Panc1 (cell line): ENCODE measurements around the gene AEBP1. TPM values are rescaled to one million over a fixed set of nuclear protein-coding genes. Genes with fewer than 3 reads are reported as not detected.

Experiments
- ATAC-seq: fragments of 200-7000 bp; cut with Tn5 transposase; 2 replicates; pipeline ENCODE4 v1.9.1; 2020; ENCODE audit warnings: mild to moderate bottlenecking, moderate library complexity
- BruUV-seq: library from RNA; stranded (reverse); fragments of 400-500 nt; replicated peaks from 2 replicates; lab custom pipeline; 2021; lab: Mats Ljungman, UMichigan
- CTCF ChIA-PET: fragments of 300-600 bp; sonication (Branson Sonifier 250); formaldehyde crosslinking; loops from one replicate; lab custom pipeline; 2022; ENCODE audit warnings: antibody characterized with exemption; lab: Charles Lee
- POLR2A ChIA-PET: fragments of 300-600 bp; sonication (Branson Sonifier 250); formaldehyde crosslinking; loops from one replicate; lab custom pipeline; 2022; ENCODE audit warnings: antibody characterized with exemption; lab: Charles Lee
- DNase-seq: peaks from one replicate; pipeline ENCODE4 v3.0.0-alpha.2; 2010; ENCODE audit warnings: low read depth, low spot score
- H3K27ac ChIP-seq: 2 replicates; pipeline ENCODE4 v1.5.1; 2011; ENCODE audit warnings: mild to moderate bottlenecking, low read length, inconsistent platforms
- H3K27me3 ChIP-seq: fragments of 200-500 bp; sonication (Bioruptor generic); 2 replicates; pipeline ENCODE4 v1.6.0; 2014; ENCODE audit warnings: low read length, inconsistent platforms; ENCODE audit not compliant: control insufficient read depth, insufficient read depth
- H3K36me3 ChIP-seq: fragments of 200-500 bp; sonication (Bioruptor generic); 2 replicates; pipeline ENCODE4 v1.5.1; 2014; ENCODE audit warnings: inconsistent platforms, mild to moderate bottlenecking, low read length, moderate library complexity; ENCODE audit not compliant: control insufficient read depth, insufficient read depth
- H3K4me1 ChIP-seq: 2 replicates; pipeline ENCODE4 v1.5.1; 2011; ENCODE audit warnings: inconsistent platforms, mild to moderate bottlenecking, low read length, moderate library complexity; ENCODE audit not compliant: control insufficient read depth, insufficient read depth
- H3K4me3 ChIP-seq, 2 experiments: 2 replicates each; pipeline ENCODE4 v1.5.1; 2011 to 2012; ENCODE audit warnings: low read depth in 2 of 2, low read length in 2 of 2, mild to moderate bottlenecking in 2 of 2, inconsistent platforms in 1 of 2, moderate library complexity in 1 of 2
- H3K9me3 ChIP-seq: fragments of 200-500 bp; sonication (Bioruptor generic); 2 replicates; pipeline ENCODE4 v1.5.1; 2014; ENCODE audit warnings: low read depth, mild to moderate bottlenecking, inconsistent platforms, low read length, moderate library complexity; ENCODE audit not compliant: control insufficient read depth, insufficient read depth
- POLR2AphosphoS5 ChIP-seq: IDR thresholded peaks from 2 replicates; pipeline ENCODE4 v1.6.1; 2012; ENCODE audit warnings: mild to moderate bottlenecking, low read depth, low read length, moderate library complexity
- SIN3A ChIP-seq: IDR thresholded peaks from 2 replicates; pipeline ENCODE4 v1.6.1; 2012; ENCODE audit warnings: low read depth, mild to moderate bottlenecking, low read length, moderate library complexity, borderline replicate concordance; ENCODE audit not compliant: insufficient read depth
- TCF7L2 ChIP-seq: IDR thresholded peaks from 2 replicates; pipeline ENCODE4 v1.6.1; 2011; ENCODE audit warnings: mild to moderate bottlenecking, low read depth, low read length, inconsistent platforms
- in situ Hi-C: cut with HindIII; loops from 2 replicates; pipeline ENCODE4 v1.10.0; 2016; ENCODE audit warnings: low sequenced_read_pairs, low pct_unique_long_range_greater_than_20kb
- intact Hi-C: fragments of 100-400 bp; cut with micrococcal nuclease; formaldehyde crosslinking; loops from one replicate; pipeline ENCODE4 v1.10.0; 2022; ENCODE audit not compliant: unreplicated experiment
- total RNA-seq: library from RNA; stranded (reverse); gene quantifications from one replicate; pipeline ENCODE4 v1.2.1, GENCODE V29; 2021; ENCODE audit not compliant: unreplicated experiment
- TF ChIP-seq, protein P1 (sequence below), 2 experiments: IDR thresholded peaks; 2 replicates each; pipeline ENCODE4 v1.6.1; 2011 to 2012; ENCODE audit warnings: low read depth in 2 of 2, control low read depth in 1 of 2, low read length in 1 of 2, mild to moderate bottlenecking in 1 of 2, moderate library complexity in 1 of 2; ENCODE audit not compliant: insufficient read depth in 1 of 2
- TF ChIP-seq, protein P2 (sequence below): fragments of 450-650 bp; IDR thresholded peaks from 2 replicates; pipeline ENCODE4 v1.5.1; 2017; ENCODE audit warnings: mild to moderate bottlenecking

The AEBP1 gene
- total RNA-seq, 1 experiment from 2014 or later, result 0.62 TPM

DNA sequence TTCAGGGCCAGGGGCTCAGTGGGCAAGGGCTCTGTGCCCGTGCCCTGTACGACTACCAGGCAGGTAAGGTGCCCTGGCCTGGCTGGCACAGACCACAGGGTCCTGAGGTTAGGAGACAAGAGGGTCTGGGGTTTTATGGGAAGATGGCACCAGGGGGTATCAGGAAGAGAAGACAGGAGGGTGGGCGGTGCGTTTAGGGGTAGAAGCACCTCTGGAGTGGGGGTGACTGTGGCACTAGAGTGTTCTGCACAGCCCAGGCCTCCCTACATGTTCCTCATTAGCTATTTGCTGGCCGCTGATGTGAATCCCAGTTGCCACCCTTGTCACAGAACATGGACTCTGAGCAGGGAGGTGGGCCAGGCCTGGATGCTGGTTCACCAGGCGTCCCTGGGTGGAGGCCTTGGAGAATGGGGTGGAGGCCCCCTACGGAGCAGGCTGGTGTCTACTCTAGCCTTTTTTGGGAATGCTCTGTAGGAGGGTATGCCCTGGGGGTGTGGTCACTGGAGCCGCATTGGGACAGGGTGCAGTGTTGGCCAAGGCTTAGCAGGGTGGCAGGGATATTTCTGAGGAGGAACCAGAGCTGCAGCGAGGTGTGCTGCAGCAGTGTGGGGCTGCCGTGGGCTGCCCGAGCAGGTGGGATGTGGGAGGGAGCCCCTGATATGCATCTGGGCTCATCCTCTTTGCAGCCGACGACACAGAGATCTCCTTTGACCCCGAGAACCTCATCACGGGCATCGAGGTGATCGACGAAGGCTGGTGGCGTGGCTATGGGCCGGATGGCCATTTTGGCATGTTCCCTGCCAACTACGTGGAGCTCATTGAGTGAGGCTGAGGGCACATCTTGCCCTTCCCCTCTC, 43.8 kb upstream of the AEBP1 start:
- Histone ChIP-seq H3K4me1 (peaks cover 5% of the 10 kb centered on the region; the same call in 1 of the 2 replicates), H3K4me3 (no peak overlapping the region), H3K9me3 (no peaks in the 10 kb centered on the region), H3K36me3 (peaks cover 10% of the 10 kb centered on the region; the same call in 1 of the 2 replicates), H3K27me3 (no peaks in the 10 kb centered on the region), H3K27ac (no peak overlapping the region)
- in situ Hi-C loops (no loop called here), intact Hi-C loops (no loop called here)
- TF ChIP-seq, protein P1, sequence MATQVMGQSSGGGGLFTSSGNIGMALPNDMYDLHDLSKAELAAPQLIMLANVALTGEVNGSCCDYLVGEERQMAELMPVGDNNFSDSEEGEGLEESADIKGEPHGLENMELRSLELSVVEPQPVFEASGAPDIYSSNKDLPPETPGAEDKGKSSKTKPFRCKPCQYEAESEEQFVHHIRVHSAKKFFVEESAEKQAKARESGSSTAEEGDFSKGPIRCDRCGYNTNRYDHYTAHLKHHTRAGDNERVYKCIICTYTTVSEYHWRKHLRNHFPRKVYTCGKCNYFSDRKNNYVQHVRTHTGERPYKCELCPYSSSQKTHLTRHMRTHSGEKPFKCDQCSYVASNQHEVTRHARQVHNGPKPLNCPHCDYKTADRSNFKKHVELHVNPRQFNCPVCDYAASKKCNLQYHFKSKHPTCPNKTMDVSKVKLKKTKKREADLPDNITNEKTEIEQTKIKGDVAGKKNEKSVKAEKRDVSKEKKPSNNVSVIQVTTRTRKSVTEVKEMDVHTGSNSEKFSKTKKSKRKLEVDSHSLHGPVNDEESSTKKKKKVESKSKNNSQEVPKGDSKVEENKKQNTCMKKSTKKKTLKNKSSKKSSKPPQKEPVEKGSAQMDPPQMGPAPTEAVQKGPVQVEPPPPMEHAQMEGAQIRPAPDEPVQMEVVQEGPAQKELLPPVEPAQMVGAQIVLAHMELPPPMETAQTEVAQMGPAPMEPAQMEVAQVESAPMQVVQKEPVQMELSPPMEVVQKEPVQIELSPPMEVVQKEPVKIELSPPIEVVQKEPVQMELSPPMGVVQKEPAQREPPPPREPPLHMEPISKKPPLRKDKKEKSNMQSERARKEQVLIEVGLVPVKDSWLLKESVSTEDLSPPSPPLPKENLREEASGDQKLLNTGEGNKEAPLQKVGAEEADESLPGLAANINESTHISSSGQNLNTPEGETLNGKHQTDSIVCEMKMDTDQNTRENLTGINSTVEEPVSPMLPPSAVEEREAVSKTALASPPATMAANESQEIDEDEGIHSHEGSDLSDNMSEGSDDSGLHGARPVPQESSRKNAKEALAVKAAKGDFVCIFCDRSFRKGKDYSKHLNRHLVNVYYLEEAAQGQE (IDR thresholded peaks at IDR 0.05; ENCODE audit: insufficient read depth in 1 of 2, low read depth in 2 of 2, low read length in 1 of 2), result no peak
- TF ChIP-seq TCF7L2, result no peak
- TF ChIP-seq, protein P2, sequence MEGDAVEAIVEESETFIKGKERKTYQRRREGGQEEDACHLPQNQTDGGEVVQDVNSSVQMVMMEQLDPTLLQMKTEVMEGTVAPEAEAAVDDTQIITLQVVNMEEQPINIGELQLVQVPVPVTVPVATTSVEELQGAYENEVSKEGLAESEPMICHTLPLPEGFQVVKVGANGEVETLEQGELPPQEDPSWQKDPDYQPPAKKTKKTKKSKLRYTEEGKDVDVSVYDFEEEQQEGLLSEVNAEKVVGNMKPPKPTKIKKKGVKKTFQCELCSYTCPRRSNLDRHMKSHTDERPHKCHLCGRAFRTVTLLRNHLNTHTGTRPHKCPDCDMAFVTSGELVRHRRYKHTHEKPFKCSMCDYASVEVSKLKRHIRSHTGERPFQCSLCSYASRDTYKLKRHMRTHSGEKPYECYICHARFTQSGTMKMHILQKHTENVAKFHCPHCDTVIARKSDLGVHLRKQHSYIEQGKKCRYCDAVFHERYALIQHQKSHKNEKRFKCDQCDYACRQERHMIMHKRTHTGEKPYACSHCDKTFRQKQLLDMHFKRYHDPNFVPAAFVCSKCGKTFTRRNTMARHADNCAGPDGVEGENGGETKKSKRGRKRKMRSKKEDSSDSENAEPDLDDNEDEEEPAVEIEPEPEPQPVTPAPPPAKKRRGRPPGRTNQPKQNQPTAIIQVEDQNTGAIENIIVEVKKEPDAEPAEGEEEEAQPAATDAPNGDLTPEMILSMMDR, result no peak
- no peak for TF ChIP-seq POLR2AphosphoS5
- TF ChIP-seq SIN3A, result no peak
- ATAC-seq (no peak), DNase-seq (no peak)
- ChIA-PET POLR2A (no interaction called here), CTCF (no interaction called here)
- no TSS peak for BruUV-seq

DNA sequence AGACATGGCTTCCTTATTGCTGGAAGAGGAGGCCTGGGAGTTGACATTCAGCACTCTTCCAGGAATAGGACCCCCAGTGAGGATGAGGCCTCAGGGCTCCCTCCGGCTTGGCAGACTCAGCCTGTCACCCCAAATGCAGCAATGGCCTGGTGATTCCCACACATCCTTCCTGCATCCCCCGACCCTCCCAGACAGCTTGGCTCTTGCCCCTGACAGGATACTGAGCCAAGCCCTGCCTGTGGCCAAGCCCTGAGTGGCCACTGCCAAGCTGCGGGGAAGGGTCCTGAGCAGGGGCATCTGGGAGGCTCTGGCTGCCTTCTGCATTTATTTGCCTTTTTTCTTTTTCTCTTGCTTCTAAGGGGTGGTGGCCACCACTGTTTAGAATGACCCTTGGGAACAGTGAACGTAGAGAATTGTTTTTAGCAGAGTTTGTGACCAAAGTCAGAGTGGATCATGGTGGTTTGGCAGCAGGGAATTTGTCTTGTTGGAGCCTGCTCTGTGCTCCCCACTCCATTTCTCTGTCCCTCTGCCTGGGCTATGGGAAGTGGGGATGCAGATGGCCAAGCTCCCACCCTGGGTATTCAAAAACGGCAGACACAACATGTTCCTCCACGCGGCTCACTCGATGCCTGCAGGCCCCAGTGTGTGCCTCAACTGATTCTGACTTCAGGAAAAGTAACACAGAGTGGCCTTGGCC, 43.0 kb upstream of the AEBP1 start:
- POLR2A ChIA-PET, result no interaction called here
- Histone ChIP-seq H3K4me3 (no peak overlapping the region), H3K27ac (no peak overlapping the region), H3K4me1 (peaks cover 11% of the 10 kb centered on the region), H3K27me3 (no peaks in the 10 kb centered on the region), H3K9me3 (no peaks in the 10 kb centered on the region), H3K36me3 (peaks cover 8% of the 10 kb centered on the region; the same call in 1 of the 2 replicates)
- DNase-seq, result no peak
- TSS peak; percentile 39 for BruUV-seq
- CTCF ChIA-PET, result no interaction called here
- ATAC-seq, result no peak
- in situ Hi-C loops, result no loop called here
- intact Hi-C loops, result no loop called here
- no peak for TF ChIP-seq TCF7L2
- TF ChIP-seq POLR2AphosphoS5, result no peak
- TF ChIP-seq, protein P2, result no peak
- TF ChIP-seq, protein P1 (IDR thresholded peaks at IDR 0.05; ENCODE audit: insufficient read depth in 1 of 2, low read depth in 2 of 2, low read length in 1 of 2), result no peak
